Adrenal gland (tissue), 12 donors: ENCODE measurements around the gene PRKACB. TPM values are rescaled to one million over a fixed set of nuclear protein-coding genes. Genes with fewer than 3 reads are reported as not detected.
"Not testable (repeated sequence)": the region's sequence is repeated elsewhere in the genome, so short reads cannot be mapped to it uniquely, and the experiment has no call there.

Experiments used
- DNase-seq, 7 donors: peaks; one replicate each; pipeline ENCODE4 v3.0.0-alpha.2; 2019 to 2020
- H3K27ac ChIP-seq, 5 donors: fragments of 200-600 bp; sonication (generic) in 4 of 5; 1 replicate in 3 of 5; 2 replicates in 2 of 5; pipeline versions ENCODE4 v1.5.1 to v1.8.0; 2016 to 2020; ENCODE audit warnings: mild to moderate bottlenecking in 1 of 5
- H3K27me3 ChIP-seq: fragments of 200-600 bp; 2 replicates; pipeline ENCODE4 v1.8.0; 2021
- H3K36me3 ChIP-seq, 2 donors: fragments of 200-600 bp; replicated peaks in 1 of 2; 1 replicate in 1 of 2; 2 replicates in 1 of 2; pipeline versions ENCODE4 v1.5.1 to v1.8.0; 2018 to 2022
- H3K4me1 ChIP-seq, 2 donors: fragments of 200-600 bp; replicated peaks in 1 of 2; 1 replicate in 1 of 2; 2 replicates in 1 of 2; pipeline versions ENCODE4 v1.5.1 to v1.8.0; 2018 to 2021
- H3K4me3 ChIP-seq, 4 donors: fragments of 200-600 bp; sonication (generic) in 3 of 4; one replicate each; pipeline ENCODE4 v1.5.1; 2016 to 2018
- H3K9me3 ChIP-seq, 3 donors: fragments of 200-600 bp; sonication (generic) in 1 of 3; replicated peaks in 1 of 3; 1 replicate in 2 of 3; 2 replicates in 1 of 3; pipeline versions ENCODE4 v1.5.1 to v1.8.0; 2016 to 2021
- CTCF ChIP-seq, 6 experiments: fragments of 450-650 bp in 4 of 6; fragments of 200-600 bp in 2 of 6; sonication (generic) in 1 of 6; IDR thresholded peaks; 1 replicate in 5 of 6; 2 replicates in 1 of 6; pipeline versions ENCODE4 v1.5.1 to v1.8.0; 2016 to 2021; ENCODE audit warnings: antibody characterized with exemption in 6 of 6, mild to moderate bottlenecking in 2 of 6, moderate library complexity in 1 of 6
- POLR2A ChIP-seq, 2 donors: fragments of 450-650 bp; IDR thresholded peaks; one replicate each; pipeline ENCODE4 v1.6.1; 2017; ENCODE audit warnings: antibody characterized with exemption in 2 of 2, mild to moderate bottlenecking in 2 of 2, moderate library complexity in 1 of 2
- WGBS, 4 donors: extraction: QIAGEN DNeasy Blood & Tissue Kit in 2 of 4; methylation state at CpG; one replicate each; pipeline versions ENCODE4 v1.1.5 to v1.1.7; 2013 to 2017; 5-methylcytosine and 5-hydroxymethylcytosine counted together
- intact Hi-C, 2 donors: fragments of 100-400 bp; cut with DNase I; formaldehyde crosslinking; loops; one replicate each; pipeline versions ENCODE4 v1.14.1 to v1.15.0; 2022 to 2023
- polyA plus RNA-seq, 3 donors: library from polyadenylated mRNA; stranded (reverse); fragments of 200-250 nt in 2 of 3; fragments of 350-450 nt in 1 of 3; fragmentation: Illumina TruSeq in 1 of 3; extraction: RNeasy Lipid Tissue Mini Kit (QIAGEN cat#74804) in 1 of 3; gene quantifications; one replicate each; pipeline ENCODE4 v1.2.3, GENCODE V29; 2013 to 2014
- total RNA-seq, 9 donors: library from RNA; depleted of rRNA in 4 of 9; stranded (reverse); fragments of >200 nt in 4 of 9; fragments of 120-200 nt in 1 of 9; fragmentation: NEBNext Ultra II Directional in 1 of 9; extraction: Animal tissue kit (Norgen Biotek cat#: 25700) in 1 of 9; gene quantifications; one replicate each; pipeline versions ENCODE4 v1.1.0 to v1.2.4, GENCODE V29; 2013 to 2023
- donor health status: healthy with polysubstance abuse.
- donor health status: Bipolar disorder and iron deficiency.
- donor health status: DM: yes; HTN: yes; CAD: no.
- donor health status: DM: no; HTN: no; CAD: no.
- donor health status: DM: no; HTN: no; CAD: no.
- donor health status: DM: yes; HTN: yes; CAD: no.

The PRKACB gene
- total and polyA plus RNA-seq, 12 donors, result 7.7 to 79.8 (median 25.5) TPM

GRCh38 chr1:84101204-84101603 lies 42.9 kb upstream of the PRKACB start:
- Histone ChIP-seq H3K27ac (no peak overlapping the region), H3K36me3 (no peaks in the 10 kb centered on the region), H3K4me1 (no peaks in the 10 kb centered on the region), H3K9me3 (no peaks in the 10 kb centered on the region), H3K27me3 (no peaks in the 10 kb centered on the region), H3K4me3 (no peak overlapping the region)
- 71 to 92% (median 85%) methylated on average over 1 of the region's 1 CpG for WGBS, 4 donors
- no peak for TF ChIP-seq CTCF (IDR thresholded peaks at IDR 0.05)
- TF ChIP-seq POLR2A (IDR thresholded peaks at IDR 0.05), result no peak
- intact Hi-C loops, result no loop called here
- DNase-seq, result no peak

GRCh38 chr1:84103197-84103992 lies 40.7 kb upstream of the PRKACB start:
- intact Hi-C loops, result no loop called here
- no peaks in the 10 kb centered on the region for H3K4me1 ChIP-seq
- H3K4me3 ChIP-seq, result no peak overlapping the region
- TF ChIP-seq CTCF (IDR thresholded peaks at IDR 0.05), result no peak
- TF ChIP-seq POLR2A (IDR thresholded peaks at IDR 0.05), result no peak
- H3K36me3 ChIP-seq, result no peaks in the 10 kb centered on the region
- H3K27me3 ChIP-seq, result no peaks in the 10 kb centered on the region
- H3K27ac ChIP-seq, result peak overlapping the region in 1 of 5 donors; percentile 20
- no peaks in the 10 kb centered on the region for H3K9me3 ChIP-seq
- peak; percentile 53 to 84 (median 75) for DNase-seq
- 60 to 71% (median 68%) methylated on average over 3 of the region's 3 CpGs for WGBS, 4 donors

- intact Hi-C loops, H3K9me3 ChIP-seq, DNase-seq, H3K4me1 ChIP-seq, H3K27me3 ChIP-seq, H3K27ac ChIP-seq, H3K36me3 ChIP-seq, H3K4me3 ChIP-seq: not testable (repeated sequence)
- 70 to 95% (median 84%) methylated on average over 1 of the region's 1 CpG for WGBS, 4 donors
Measured at GRCh38 chr1:84107538-84107937, 36.5 kb upstream of the PRKACB start.

GRCh38 chr1:84107955-84108354 lies 36.1 kb upstream of the PRKACB start:
- no peak overlapping the region for H3K4me3 ChIP-seq
- no peak for TF ChIP-seq CTCF (IDR thresholded peaks at IDR 0.05)
- no peak for TF ChIP-seq POLR2A (IDR thresholded peaks at IDR 0.05)
- no peaks in the 10 kb centered on the region for H3K36me3 ChIP-seq
- no peaks in the 10 kb centered on the region for H3K27me3 ChIP-seq
- no peaks in the 10 kb centered on the region for H3K4me1 ChIP-seq
- 92 to 99% (median 95%) methylated on average over 2 of the region's 2 CpGs for WGBS, 4 donors
- intact Hi-C loops, result no loop called here
- no peaks in the 10 kb centered on the region for H3K9me3 ChIP-seq
- DNase-seq, result no peak
- no peak overlapping the region for H3K27ac ChIP-seq
